Left hindlimb (tissue), 1 donor: Measurements from ENCODE around the gene FMC1.

ENCODE experiments used
- DNase-seq: peaks from one replicate; pipeline ENCODE4 v3.0.0-alpha.2; 2018

The FMC1 gene

DNA sequence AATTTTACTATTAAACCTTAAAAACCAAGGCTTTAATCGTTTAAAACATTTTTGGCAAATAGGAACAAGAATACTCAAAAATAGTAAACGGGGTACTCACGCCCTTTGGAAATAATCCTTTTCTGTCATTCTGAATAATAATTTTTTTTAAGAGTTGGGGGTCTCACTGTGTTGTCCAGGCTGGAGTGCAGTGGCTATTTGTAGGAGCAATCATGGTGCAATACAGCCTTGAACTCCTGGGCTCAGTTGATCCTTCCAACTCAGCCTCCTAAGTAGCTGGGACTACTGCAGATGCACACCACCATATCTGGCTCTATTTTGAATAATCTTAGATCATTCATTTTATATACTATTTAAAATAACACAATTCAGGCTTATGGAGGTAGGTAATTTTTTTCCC lies 43.5 kb downstream of the FMC1 start:
- DNase-seq = no peak

- no peak for DNase-seq
Measured at GRCh38 chr7:139387594-139387993, 46.5 kb downstream of the FMC1 start.

DNA sequence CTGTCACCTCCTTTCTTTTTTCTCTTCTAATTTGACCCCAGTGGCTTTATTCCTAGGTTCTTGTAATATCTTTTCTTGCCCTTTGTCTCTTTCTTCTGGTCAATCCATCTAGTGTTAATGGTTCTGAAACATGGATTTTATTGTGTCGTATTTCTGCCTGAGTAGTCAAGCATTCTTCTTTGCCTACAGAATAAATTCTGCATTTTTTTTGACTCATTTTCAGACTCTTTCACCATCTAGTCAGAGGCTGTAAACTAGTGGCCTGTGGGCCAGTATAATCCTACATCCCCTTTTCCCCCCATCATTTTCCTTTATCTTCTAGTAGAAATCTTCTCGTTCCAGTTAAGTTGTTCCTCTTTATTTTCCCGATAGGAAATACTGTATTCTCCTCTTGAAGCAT lies 48.0 kb downstream of the FMC1 start:
- DNase-seq = no peak

- DNase-seq = no peak
Measured at GRCh38 chr7:139389774-139390173, 48.6 kb downstream of the FMC1 start.

DNA sequence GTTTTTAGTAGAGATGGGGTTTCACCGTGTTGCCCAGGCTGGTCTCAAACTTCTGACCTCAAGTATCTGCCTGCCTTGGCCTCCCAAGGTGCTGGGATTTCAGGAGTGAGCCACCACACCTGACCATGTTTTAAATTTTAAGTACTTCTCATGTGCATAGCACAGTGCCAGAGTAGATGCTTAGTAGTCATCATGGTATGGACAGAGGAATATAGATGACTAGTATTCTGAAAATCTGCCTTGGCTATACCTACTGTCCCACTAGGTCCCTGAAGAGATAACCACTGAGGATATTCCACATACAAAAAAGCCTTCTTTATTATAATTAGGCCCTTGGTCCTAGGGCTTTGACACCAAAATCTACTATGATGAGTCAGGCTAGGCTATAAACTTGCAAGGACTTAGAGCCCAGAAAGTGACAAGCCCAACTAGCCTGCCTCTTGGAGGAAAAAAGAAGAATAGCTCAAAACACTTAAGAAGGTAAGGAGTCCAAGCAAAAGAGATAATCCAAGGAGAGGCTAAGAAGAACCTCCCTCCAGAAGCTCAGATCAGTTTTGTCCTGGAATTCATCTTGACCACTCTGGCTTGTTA lies 52.6 kb downstream of the FMC1 start:
- no peak for DNase-seq

- no peak for DNase-seq
Measured at GRCh38 chr7:139394540-139394939, 53.4 kb downstream of the FMC1 start.
